Smooth muscle cell (in vitro differentiated cells): Measurements from ENCODE around the gene TSHR. TPM values are rescaled to one million over a fixed set of nuclear protein-coding genes. Genes with fewer than 3 reads are reported as not detected.

Experiments
- DNase-seq: peaks from one replicate; lab custom pipeline; 2025; ENCODE audit not compliant: unreplicated experiment; lab: John Stamatoyannopoulos, UW
- H2AFZ ChIP-seq: fragments of 200-600 bp; sonication (generic); 2 replicates; pipeline ENCODE4 v1.6.0; 2016; ENCODE audit warnings: antibody characterized with exemption, low read depth, mild to moderate bottlenecking
- H3F3A ChIP-seq: fragments of 200-600 bp; sonication (generic); 2 replicates; pipeline ENCODE4 v1.6.0; 2017; ENCODE audit warnings: antibody characterized with exemption, low read depth
- H3K27ac ChIP-seq: fragments of 200-600 bp; sonication (generic); 2 replicates; pipeline ENCODE4 v1.5.1; 2016; ENCODE audit warnings: low read depth, mild to moderate bottlenecking
- H3K27me3 ChIP-seq: fragments of 200-600 bp; sonication (generic); 2 replicates; pipeline ENCODE4 v1.6.1; 2016; ENCODE audit warnings: low read depth, mild to moderate bottlenecking
- H3K36me3 ChIP-seq: fragments of 200-600 bp; sonication (generic); 2 replicates; pipeline ENCODE4 v1.5.1; 2016; ENCODE audit warnings: low read depth
- H3K4me1 ChIP-seq: fragments of 200-600 bp; sonication (generic); 2 replicates; pipeline ENCODE4 v1.5.1; 2016; ENCODE audit warnings: low read depth
- H3K4me2 ChIP-seq: fragments of 200-600 bp; sonication (generic); 2 replicates; pipeline ENCODE4 v1.6.0; 2016; ENCODE audit warnings: mild to moderate bottlenecking
- H3K4me3 ChIP-seq: fragments of 200-600 bp; sonication (generic); 2 replicates; pipeline ENCODE4 v1.5.1; 2016; ENCODE audit warnings: mild to moderate bottlenecking
- H3K79me2 ChIP-seq: fragments of 200-600 bp; sonication (generic); 2 replicates; pipeline ENCODE4 v1.6.0; 2016; ENCODE audit warnings: low read depth, mild to moderate bottlenecking
- H3K9ac ChIP-seq: fragments of 200-600 bp; sonication (generic); 2 replicates; pipeline ENCODE4 v1.6.0; 2016; ENCODE audit warnings: low read depth
- H3K9me3 ChIP-seq: fragments of 200-600 bp; sonication (generic); replicated peaks from 2 replicates; pipeline ENCODE4 v1.5.1; 2016; ENCODE audit warnings: low read depth
- H4K20me1 ChIP-seq: fragments of 200-600 bp; sonication (generic); 2 replicates; pipeline ENCODE4 v1.6.0; 2016; ENCODE audit warnings: low read depth
- CTCF ChIP-seq: fragments of 200-600 bp; sonication (generic); IDR thresholded peaks from 2 replicates; pipeline ENCODE4 v1.5.1; 2017; ENCODE audit warnings: borderline replicate concordance, mild to moderate bottlenecking, antibody characterized with exemption; ENCODE audit not compliant: insufficient read depth, poor library complexity, severe bottlenecking
- WGBS: methylation state at CpG from one replicate; pipeline ENCODE4 v1.1.7; 2016; ENCODE audit warnings: low lambda C conversion rate; 5-methylcytosine and 5-hydroxymethylcytosine counted together
- polyA plus RNA-seq: library from polyadenylated mRNA; unstranded; fragments of >200 nt; fragmentation: Nextera tagmentation; extraction: Ambion mirVana; gene quantifications from 2 replicates; pipeline ENCODE4 v1.2.1, GENCODE V29; 2016
- total RNA-seq: library from RNA; depleted of rRNA; stranded (reverse); fragments of >200 nt; gene quantifications from 2 replicates; pipeline ENCODE4 v1.2.3, GENCODE V29; 2014

The TSHR gene
- total and polyA plus RNA-seq, 2 experiments from 2014 or later, result not detected

GRCh38 chr14:80919622-80920021 is 35.8 kb upstream of the TSHR start:
- Histone ChIP-seq H3K4me3 (no peak overlapping the region), H3K36me3 (no peaks in the 10 kb centered on the region), H3K4me2 (no peak overlapping the region), H3K27me3 (no peaks in the 10 kb centered on the region), H3K9me3 (no peaks in the 10 kb centered on the region), H3K4me1 (no peaks in the 10 kb centered on the region), H3K79me2 (no peaks in the 10 kb centered on the region), H2AFZ (no peak overlapping the region), H4K20me1 (no peaks in the 10 kb centered on the region), H3K27ac (no peak overlapping the region), H3F3A (no peaks in the 10 kb centered on the region), H3K9ac (no peak overlapping the region)
- no peak for DNase-seq
- TF ChIP-seq CTCF, result no peak
- 94% methylated on average over 3 of the region's 3 CpGs for WGBS

- no peak for TF ChIP-seq CTCF
- H3K79me2 ChIP-seq, result no peaks in the 10 kb centered on the region
- H3F3A ChIP-seq, result no peaks in the 10 kb centered on the region
- H4K20me1 ChIP-seq, result no peaks in the 10 kb centered on the region
- no peak for DNase-seq
- H3K27ac ChIP-seq, result no peak overlapping the region
- H3K36me3 ChIP-seq, result no peaks in the 10 kb centered on the region
- H3K9ac ChIP-seq, result no peak overlapping the region
- H3K4me1 ChIP-seq, result no peaks in the 10 kb centered on the region
- H3K27me3 ChIP-seq, result no peaks in the 10 kb centered on the region
- H3K4me3 ChIP-seq, result no peak overlapping the region
- H3K9me3 ChIP-seq, result no peaks in the 10 kb centered on the region
- H2AFZ ChIP-seq, result no peak overlapping the region
- H3K4me2 ChIP-seq, result no peak overlapping the region
Measured at GRCh38 chr14:80923368-80923767, 32.1 kb upstream of the TSHR start.

- H3K4me1 ChIP-seq, result no peaks in the 10 kb centered on the region
- no peaks in the 10 kb centered on the region for H3F3A ChIP-seq
- DNase-seq, result no peak
- no peaks in the 10 kb centered on the region for H3K9me3 ChIP-seq
- no peaks in the 10 kb centered on the region for H3K27me3 ChIP-seq
- no peak for TF ChIP-seq CTCF
- H3K79me2 ChIP-seq, result no peaks in the 10 kb centered on the region
- WGBS, result 95% methylated on average over 2 of the region's 2 CpGs
- H3K9ac ChIP-seq, result no peak overlapping the region
- no peaks in the 10 kb centered on the region for H4K20me1 ChIP-seq
- H3K27ac ChIP-seq, result no peak overlapping the region
- H3K36me3 ChIP-seq, result no peaks in the 10 kb centered on the region
- H3K4me3 ChIP-seq, result no peak overlapping the region
- H2AFZ ChIP-seq, result no peak overlapping the region
- H3K4me2 ChIP-seq, result no peak overlapping the region
Measured at GRCh38 chr14:80924365-80925103, 30.9 kb upstream of the TSHR start.

- Histone ChIP-seq H3F3A (no peaks in the 10 kb centered on the region), H4K20me1 (no peaks in the 10 kb centered on the region), H3K4me1 (no peaks in the 10 kb centered on the region), H3K27me3 (no peaks in the 10 kb centered on the region), H3K36me3 (no peaks in the 10 kb centered on the region), H3K9ac (no peak overlapping the region), H3K9me3 (no peaks in the 10 kb centered on the region), H3K4me2 (no peak overlapping the region), H3K27ac (no peak overlapping the region), H3K79me2 (no peaks in the 10 kb centered on the region), H2AFZ (no peak overlapping the region), H3K4me3 (no peak overlapping the region)
- TF ChIP-seq CTCF, result no peak
- no peak for DNase-seq
- WGBS, result 85% methylated on average over 4 of the region's 4 CpGs
Measured at GRCh38 chr14:80926397-80927082, 28.9 kb upstream of the TSHR start.
